GM19193 (cell line): ENCODE results near the gene PAPOLB.

Source experiments
- POLR2A ChIP-seq: IDR thresholded peaks from 4 replicates; pipeline ENCODE4 v1.6.1; 2011; ENCODE audit not compliant: insufficient read depth, insufficient read length; ENCODE audit errors: extremely low read depth

PAPOLB gene

GRCh38 chr7:4882169-4883032 lies 20.6 kb upstream of the PAPOLB start:
- no peak for TF ChIP-seq POLR2A

- TF ChIP-seq POLR2A, result no peak
Observed at GRCh38 chr7:4880218-4880617, 18.4 kb upstream of the PAPOLB start.

- no peak for TF ChIP-seq POLR2A
Observed at GRCh38 chr7:4879396-4880081, 17.7 kb upstream of the PAPOLB start.

GRCh38 chr7:4878336-4879335 lies 16.8 kb upstream of the PAPOLB start:
- TF ChIP-seq POLR2A, result no peak

GRCh38 chr7:4876586-4876985 lies 14.8 kb upstream of the PAPOLB start:
- TF ChIP-seq POLR2A, result no peak

- no peak for TF ChIP-seq POLR2A
Observed at GRCh38 chr7:4875391-4875790, 13.6 kb upstream of the PAPOLB start.

GRCh38 chr7:4873071-4873944 lies 11.5 kb upstream of the PAPOLB start:
- no peak for TF ChIP-seq POLR2A

- TF ChIP-seq POLR2A, result no peak
Observed at GRCh38 chr7:4871930-4872675, 10.3 kb upstream of the PAPOLB start.

GRCh38 chr7:4871056-4871680 lies 9.3 kb upstream of the PAPOLB start:
- no peak for TF ChIP-seq POLR2A

- no peak for TF ChIP-seq POLR2A
Observed at GRCh38 chr7:4868493-4868892, 6.7 kb upstream of the PAPOLB start.

- no peak for TF ChIP-seq POLR2A
Observed at GRCh38 chr7:4866528-4867496, 5.0 kb upstream of the PAPOLB start.

GRCh38 chr7:4862156-4862555 lies 326 bp upstream of the PAPOLB start:
- no peak for TF ChIP-seq POLR2A
